GM18517 (cell line): ENCODE data around the gene SNN.

Experiments used
- ATAC-seq: cut with Tn5 transposase; IDR thresholded peaks from one replicate; pipeline ENCODE4 v1.9.1; 2021; ENCODE audit warnings: mild to moderate bottlenecking, moderate library complexity; ENCODE audit not compliant: unreplicated experiment

SNN gene

GRCh38 chr16:11677959-11678881 is 10.0 kb downstream of the SNN start:
- ATAC-seq, result no peak

- no peak for ATAC-seq
These were observed 11.0 kb downstream of the SNN start for GRCh38 chr16:11679250-11679649.

GRCh38 chr16:11679941-11680911 is 12.0 kb downstream of the SNN start:
- no peak for ATAC-seq

GRCh38 chr16:11681556-11681955 is 13.3 kb downstream of the SNN start:
- ATAC-seq, result peak; percentile 14

GRCh38 chr16:11681976-11682654 is 13.9 kb downstream of the SNN start:
- peak; percentile 53 for ATAC-seq

- peak; percentile 28 for ATAC-seq
These were observed 14.4 kb downstream of the SNN start for GRCh38 chr16:11682655-11683096.

- ATAC-seq, result no peak
These were observed 14.9 kb downstream of the SNN start for GRCh38 chr16:11683145-11683544.

GRCh38 chr16:11684231-11685025 is 16.2 kb downstream of the SNN start:
- no peak for ATAC-seq

- no peak for ATAC-seq
These were observed 17.8 kb downstream of the SNN start for GRCh38 chr16:11685844-11686618.

- no peak for ATAC-seq
These were observed 18.6 kb downstream of the SNN start for GRCh38 chr16:11686713-11687380.

GRCh38 chr16:11687601-11688519 is 19.6 kb downstream of the SNN start:
- no peak for ATAC-seq

- peak; percentile 3 for ATAC-seq
These were observed 20.2 kb downstream of the SNN start for GRCh38 chr16:11688520-11688886.

- peak; percentile 84 for ATAC-seq
These were observed 21.0 kb downstream of the SNN start for GRCh38 chr16:11689031-11689840.

GRCh38 chr16:11691235-11691634 is 23.0 kb downstream of the SNN start:
- no peak for ATAC-seq

- ATAC-seq, result no peak
These were observed 23.5 kb downstream of the SNN start for GRCh38 chr16:11691771-11692170.

GRCh38 chr16:11692171-11692570 is 23.9 kb downstream of the SNN start:
- no peak for ATAC-seq

- no peak for ATAC-seq
These were observed 24.4 kb downstream of the SNN start for GRCh38 chr16:11692651-11693050.
